NCI-H2227 treated with DMSO at 0.1 percent for 48 hours (cell line): Measurements from ENCODE around the gene ZNF608.

Source experiments
- DNase-seq: peaks from one replicate; lab custom pipeline; 2025; lab: John Stamatoyannopoulos, UW

ZNF608 gene

GRCh38 chr5:124719113-124719967 is 27.1 kb downstream of the ZNF608 start:
- no peak for DNase-seq

DNA sequence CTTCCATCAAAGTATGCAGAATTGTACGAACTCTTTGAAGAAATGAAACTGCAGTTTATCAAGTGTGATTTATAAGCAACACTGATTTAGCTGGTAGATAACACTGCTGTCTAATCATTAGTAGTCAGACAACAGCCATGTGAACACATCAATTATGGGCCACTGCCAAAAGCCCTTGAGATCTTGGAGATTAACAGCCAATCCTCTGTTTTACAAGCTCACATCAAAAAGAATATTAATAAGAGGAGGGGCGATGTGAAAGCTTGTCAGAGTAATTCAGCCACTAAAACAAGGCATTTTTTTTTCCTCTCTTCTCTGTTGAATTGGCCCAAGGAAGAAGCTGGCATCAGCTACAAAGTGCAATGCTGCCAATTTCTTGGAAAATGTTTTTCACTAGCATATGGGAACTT is 28.1 kb downstream of the ZNF608 start:
- DNase-seq = no peak

DNA sequence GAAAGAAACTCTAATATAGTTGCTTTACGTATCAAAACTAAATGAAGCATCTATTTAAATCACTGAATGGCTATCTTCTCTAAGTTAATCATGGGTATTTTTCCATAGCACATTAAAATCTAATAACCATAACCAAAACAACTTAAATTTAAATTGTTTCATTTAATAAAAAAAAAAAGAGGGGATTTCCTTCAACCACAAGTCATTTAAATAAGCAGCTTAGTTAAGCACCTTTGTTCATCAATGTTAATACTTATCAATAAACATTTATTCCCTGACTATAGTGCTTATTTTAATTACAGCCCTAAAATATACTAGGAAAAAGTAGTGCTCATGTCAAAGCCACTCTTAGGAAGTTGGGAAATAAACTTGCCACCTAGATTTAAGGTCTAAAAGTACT is 30.3 kb downstream of the ZNF608 start:
- DNase-seq = no peak

- no peak for DNase-seq
These were observed 31.5 kb downstream of the ZNF608 start for GRCh38 chr5:124714910-124715309.

DNA sequence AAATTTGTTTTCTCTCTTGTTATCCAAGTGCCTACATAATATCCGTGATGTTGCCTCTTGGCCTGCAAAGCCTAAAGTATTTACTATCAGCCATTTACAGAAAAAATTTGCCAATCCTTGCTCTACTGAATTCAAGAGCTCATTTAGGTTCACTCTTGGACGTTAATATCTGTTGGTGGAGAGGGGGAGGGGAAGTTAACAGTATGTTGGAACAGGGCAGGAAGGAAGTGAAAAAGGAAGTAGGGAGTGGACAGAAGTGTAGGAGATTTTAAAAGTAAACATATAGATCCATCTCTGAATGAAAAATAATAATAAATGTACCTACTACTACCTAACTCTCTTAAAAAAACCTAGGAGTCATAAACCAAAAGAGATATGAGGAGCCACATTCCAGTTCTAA is 32.8 kb downstream of the ZNF608 start:
- DNase-seq = no peak

- DNase-seq = no peak
These were observed 33.6 kb downstream of the ZNF608 start for GRCh38 chr5:124712731-124713305.

GRCh38 chr5:124708086-124708485 is 38.4 kb downstream of the ZNF608 start:
- no peak for DNase-seq

DNA sequence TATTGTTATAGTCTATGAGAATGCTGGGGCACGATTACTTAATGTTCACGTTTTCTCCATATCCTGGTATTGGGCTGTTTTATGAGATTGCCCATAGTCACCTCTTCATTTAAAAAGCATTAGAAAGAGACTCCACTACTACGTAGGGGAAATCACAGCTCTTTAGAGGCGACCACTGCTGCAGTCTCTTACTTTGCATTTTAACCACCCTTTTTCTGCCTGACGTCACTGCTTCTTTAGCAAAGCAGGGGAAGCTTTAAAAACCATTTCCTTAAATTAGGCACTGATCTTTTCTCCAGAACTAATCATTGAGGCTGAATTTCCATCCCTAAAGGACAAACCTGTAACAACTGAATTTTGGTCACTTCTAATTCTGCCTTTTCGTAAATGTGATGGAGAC is 38.9 kb downstream of the ZNF608 start:
- no peak for DNase-seq

- DNase-seq = peak; percentile 86
These were observed 39.6 kb downstream of the ZNF608 start for GRCh38 chr5:124706729-124707361.

- no peak for DNase-seq
These were observed 40.4 kb downstream of the ZNF608 start for GRCh38 chr5:124706051-124706450.

DNA sequence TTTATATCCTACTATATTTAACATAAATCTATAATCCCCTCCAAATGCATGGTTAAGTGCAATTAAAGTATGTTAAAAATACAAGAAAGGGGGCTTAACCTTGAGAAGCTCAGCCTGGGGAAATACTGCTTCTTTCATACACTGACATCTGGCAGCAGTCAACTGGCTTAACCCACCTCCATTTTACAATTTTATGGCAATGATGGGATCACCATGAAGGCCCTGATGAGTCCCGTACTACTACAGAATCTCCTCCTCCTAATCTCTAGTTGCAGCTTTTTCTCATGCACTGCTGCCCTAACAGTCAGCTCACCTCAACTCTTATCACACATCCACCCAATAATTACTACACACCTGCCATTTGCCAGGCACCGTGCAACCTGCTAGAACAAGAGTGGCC is 40.9 kb downstream of the ZNF608 start:
- no peak for DNase-seq

DNA sequence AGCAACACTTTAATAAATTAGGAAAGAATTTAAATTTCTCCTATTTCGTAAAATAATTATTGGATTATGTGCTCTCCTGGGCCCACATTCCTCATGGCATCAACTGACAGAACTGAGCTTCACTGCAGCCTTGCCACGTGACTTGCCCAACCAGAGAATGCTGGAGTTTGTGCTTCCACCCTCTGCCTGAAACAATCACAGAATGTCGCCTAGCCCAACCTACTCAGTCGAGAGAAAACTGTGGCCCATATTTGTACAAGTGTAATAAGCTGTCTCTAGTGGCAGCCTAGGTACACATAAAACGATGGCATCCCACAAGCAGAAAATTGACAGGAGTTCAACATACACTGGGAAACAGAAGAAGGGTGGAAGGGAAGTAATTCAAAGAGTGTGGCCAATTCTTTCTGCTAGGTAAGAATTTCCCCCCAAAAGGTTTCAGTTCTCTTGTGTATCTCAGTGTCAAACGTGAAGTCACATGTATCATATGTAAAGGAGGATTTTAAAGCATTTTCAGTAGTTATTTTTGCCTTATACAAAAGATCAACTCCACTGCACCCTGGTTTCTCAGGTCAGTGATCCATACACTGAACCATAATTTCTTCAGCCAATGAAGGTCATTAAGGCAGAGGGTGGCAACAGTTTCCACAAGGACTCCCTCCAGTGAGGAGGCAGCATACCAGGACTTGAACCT is 41.7 kb downstream of the ZNF608 start:
- DNase-seq = no peak

- DNase-seq = no peak
These were observed 42.4 kb downstream of the ZNF608 start for GRCh38 chr5:124703995-124704394.

- no peak for DNase-seq
These were observed 43.9 kb downstream of the ZNF608 start for GRCh38 chr5:124702525-124702924.

- DNase-seq = no peak
These were observed 44.5 kb downstream of the ZNF608 start for GRCh38 chr5:124701873-124702425.

DNA sequence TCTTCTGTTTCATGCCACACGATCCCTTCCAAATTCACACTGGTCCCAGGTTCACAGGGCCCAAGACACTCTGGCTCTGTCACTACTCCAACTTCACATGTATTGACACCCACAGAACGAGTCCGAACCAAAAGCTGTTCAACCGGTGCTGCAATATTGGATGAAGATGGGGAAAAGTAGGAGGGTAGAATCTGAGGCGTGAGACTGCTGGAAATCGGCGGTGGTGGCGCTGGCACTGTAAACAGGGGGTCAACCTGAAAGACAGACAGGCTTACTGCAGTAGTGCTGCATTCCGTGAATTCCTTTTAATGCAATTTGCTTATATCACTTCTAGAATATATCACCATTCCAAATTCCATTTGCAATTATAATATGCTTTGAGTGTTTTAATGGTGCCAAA is 45.4 kb downstream of the ZNF608 start:
- no peak for DNase-seq

- DNase-seq = no peak
These were observed 46.1 kb downstream of the ZNF608 start for GRCh38 chr5:124700333-124700732.

DNA sequence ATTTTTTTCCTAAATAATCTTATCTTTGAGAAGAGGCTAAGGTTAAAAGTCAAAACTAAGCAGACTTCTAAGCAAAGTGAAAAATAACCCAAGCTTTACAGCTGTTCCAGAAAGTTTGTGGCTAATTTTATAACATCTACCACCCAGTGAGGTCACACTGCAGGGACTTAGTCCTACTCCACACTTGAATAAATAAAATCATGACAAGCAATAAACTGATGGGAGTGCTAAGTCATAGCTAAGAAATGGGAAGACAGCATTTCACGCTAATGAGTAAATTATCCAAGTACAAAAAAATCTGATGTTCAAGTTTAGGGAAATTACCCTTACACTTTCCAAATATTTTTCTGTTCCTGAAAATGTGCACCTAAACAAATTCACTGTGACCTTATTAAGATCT is 47.7 kb downstream of the ZNF608 start:
- no peak for DNase-seq

- no peak for DNase-seq
These were observed 48.4 kb downstream of the ZNF608 start for GRCh38 chr5:124697933-124698591.

GRCh38 chr5:124697501-124697900 is 48.9 kb downstream of the ZNF608 start:
- DNase-seq = no peak

GRCh38 chr5:124696898-124697297 is 49.5 kb downstream of the ZNF608 start:
- DNase-seq = no peak
